Hepatocyte (in vitro differentiated cells): Measurements from ENCODE around the gene PARN.

Experiments used
- EZH2 ChIP-seq: fragments of 200-600 bp; sonication (generic); IDR thresholded peaks from 2 replicates; pipeline ENCODE4 v1.6.1; 2016; ENCODE audit warnings: antibody characterized with exemption, mild to moderate bottlenecking, borderline replicate concordance
- TF ChIP-seq, protein P1 (sequence below): fragments of 200-600 bp; sonication (generic); IDR thresholded peaks from 2 replicates; pipeline ENCODE4 v1.5.1; 2016; ENCODE audit warnings: antibody characterized with exemption, mild to moderate bottlenecking; ENCODE audit not compliant: poor library complexity

DNA sequence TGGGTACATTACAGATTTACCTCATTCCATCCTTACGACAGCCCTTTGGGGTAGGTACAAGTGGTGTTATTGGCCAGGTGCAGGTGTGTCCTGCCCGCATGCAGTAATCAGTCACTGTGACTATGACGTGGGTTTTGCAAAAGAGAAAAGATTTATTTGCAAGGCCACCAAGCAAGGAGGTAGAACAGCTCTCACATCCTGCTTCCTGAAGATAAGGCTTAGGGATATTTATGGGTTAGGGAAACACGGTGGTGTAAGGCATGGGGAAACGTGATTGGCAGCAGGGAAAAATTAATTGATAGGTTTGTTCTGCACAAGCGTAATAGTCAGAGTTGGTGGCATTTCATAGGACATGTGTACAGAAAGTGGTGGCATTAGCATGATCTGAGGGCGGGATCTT is 214.8 kb downstream of the PARN start:
- no peak for TF ChIP-seq EZH2
- TF ChIP-seq, protein P1, sequence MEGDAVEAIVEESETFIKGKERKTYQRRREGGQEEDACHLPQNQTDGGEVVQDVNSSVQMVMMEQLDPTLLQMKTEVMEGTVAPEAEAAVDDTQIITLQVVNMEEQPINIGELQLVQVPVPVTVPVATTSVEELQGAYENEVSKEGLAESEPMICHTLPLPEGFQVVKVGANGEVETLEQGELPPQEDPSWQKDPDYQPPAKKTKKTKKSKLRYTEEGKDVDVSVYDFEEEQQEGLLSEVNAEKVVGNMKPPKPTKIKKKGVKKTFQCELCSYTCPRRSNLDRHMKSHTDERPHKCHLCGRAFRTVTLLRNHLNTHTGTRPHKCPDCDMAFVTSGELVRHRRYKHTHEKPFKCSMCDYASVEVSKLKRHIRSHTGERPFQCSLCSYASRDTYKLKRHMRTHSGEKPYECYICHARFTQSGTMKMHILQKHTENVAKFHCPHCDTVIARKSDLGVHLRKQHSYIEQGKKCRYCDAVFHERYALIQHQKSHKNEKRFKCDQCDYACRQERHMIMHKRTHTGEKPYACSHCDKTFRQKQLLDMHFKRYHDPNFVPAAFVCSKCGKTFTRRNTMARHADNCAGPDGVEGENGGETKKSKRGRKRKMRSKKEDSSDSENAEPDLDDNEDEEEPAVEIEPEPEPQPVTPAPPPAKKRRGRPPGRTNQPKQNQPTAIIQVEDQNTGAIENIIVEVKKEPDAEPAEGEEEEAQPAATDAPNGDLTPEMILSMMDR = no peak
